Measurements from ENCODE around the gene TNKS1BP1.
A peak's percentile ranks its signal among the peaks of the same experiment; 100 is the strongest.
"Not testable (repeated sequence)": the region's sequence is repeated elsewhere in the genome, so short reads cannot be mapped to it uniquely, and the experiment has no call there.

Gene TNKS1BP1

GRCh38 chr11:57311109-57311936 lies 13.4 kb downstream of the TNKS1BP1 start:
- DNase-seq (ENCODE audit: low read depth): peak; percentile 61

- DNase-seq (ENCODE audit: low read depth): no peak
These were observed 14.1 kb downstream of the TNKS1BP1 start for GRCh38 chr11:57310630-57311086.

GRCh38 chr11:57310091-57310490 lies 14.7 kb downstream of the TNKS1BP1 start:
- DNase-seq (ENCODE audit: low read depth): no peak

- DNase-seq (ENCODE audit: low read depth): no peak
These were observed 15.4 kb downstream of the TNKS1BP1 start for GRCh38 chr11:57309106-57310059.

- no peak for DNase-seq (ENCODE audit: low read depth)
These were observed 16.2 kb downstream of the TNKS1BP1 start for GRCh38 chr11:57308426-57309060.

- DNase-seq (ENCODE audit: low read depth): no peak
These were observed 17.0 kb downstream of the TNKS1BP1 start for GRCh38 chr11:57307666-57308270.

- DNase-seq (ENCODE audit: low read depth): no peak
These were observed 17.7 kb downstream of the TNKS1BP1 start for GRCh38 chr11:57306940-57307565.

- DNase-seq (ENCODE audit: low read depth): no peak
These were observed 18.4 kb downstream of the TNKS1BP1 start for GRCh38 chr11:57306161-57306876.

GRCh38 chr11:57305523-57305922 lies 19.2 kb downstream of the TNKS1BP1 start:
- no peak for DNase-seq (ENCODE audit: low read depth)

GRCh38 chr11:57303990-57304579 lies 20.7 kb downstream of the TNKS1BP1 start:
- DNase-seq (ENCODE audit: low read depth): no peak

GRCh38 chr11:57303280-57303989 lies 21.3 kb downstream of the TNKS1BP1 start:
- no peak for DNase-seq (ENCODE audit: low read depth)

- no peak for DNase-seq (ENCODE audit: low read depth)
These were observed 22.3 kb downstream of the TNKS1BP1 start for GRCh38 chr11:57302489-57302888.

- DNase-seq (ENCODE audit: low read depth): no peak
These were observed 22.9 kb downstream of the TNKS1BP1 start for GRCh38 chr11:57301711-57302423.

GRCh38 chr11:57300785-57301184 lies 24.0 kb downstream of the TNKS1BP1 start:
- DNase-seq (ENCODE audit: low read depth): no peak

GRCh38 chr11:57299150-57299737 lies 25.5 kb downstream of the TNKS1BP1 start:
- no peak for DNase-seq (ENCODE audit: low read depth)

GRCh38 chr11:57297221-57297620 lies 27.5 kb downstream of the TNKS1BP1 start:
- DNase-seq (ENCODE audit: low read depth): no peak

- DNase-seq (ENCODE audit: low read depth): not testable (repeated sequence)
These were observed 28.5 kb downstream of the TNKS1BP1 start for GRCh38 chr11:57296205-57296604.

All from stimulated activated CD8-positive, alpha-beta memory T cell treated with anti-CD3 and anti-CD28 coated beads, Interleukin-4, amount 100 ng/mL, for 24 hours (primary cell).